Activated CD8-positive, alpha-beta memory T cell treated with anti-CD3 and anti-CD28 coated beads, Interleukin-2, amount 50 U/mL, for 48 hours (primary cell): ENCODE results near the gene BRAT1.
"Not testable (repeated sequence)": the region's sequence is repeated elsewhere in the genome, so short reads cannot be mapped to it uniquely, and the experiment has no call there.

Experiments
- DNase-seq: peaks from one replicate; pipeline ENCODE4 v3.0.0-alpha.2; 2020

BRAT1 gene

GRCh38 chr7:2535872-2536627 is 19.3 kb downstream of the BRAT1 start:
- not testable (repeated sequence) for DNase-seq

- not testable (repeated sequence) for DNase-seq
Measured at GRCh38 chr7:2534214-2534613, 21.1 kb downstream of the BRAT1 start.

GRCh38 chr7:2533566-2533965 is 21.8 kb downstream of the BRAT1 start:
- DNase-seq = not testable (repeated sequence)

DNA sequence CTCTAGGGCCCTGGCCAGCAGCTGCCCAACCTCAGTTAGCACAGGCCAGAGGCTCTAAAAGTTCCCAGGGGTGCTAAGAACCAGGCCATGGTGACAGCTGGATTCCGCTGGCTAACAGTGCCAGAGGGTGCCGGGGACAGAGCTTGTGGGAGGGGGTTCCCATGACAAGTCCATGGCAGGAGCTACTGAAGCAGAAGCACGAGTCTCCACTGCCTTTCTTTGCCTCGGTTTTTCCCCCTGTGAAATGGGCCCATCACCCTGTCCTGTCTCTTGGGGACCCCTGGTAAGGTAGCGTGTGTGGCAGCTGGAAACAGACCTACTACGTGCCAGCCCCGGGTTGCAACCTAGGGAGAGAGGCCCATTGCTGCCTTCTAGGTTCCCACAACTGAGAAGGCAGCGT is 22.5 kb downstream of the BRAT1 start:
- DNase-seq = not testable (repeated sequence)

DNA sequence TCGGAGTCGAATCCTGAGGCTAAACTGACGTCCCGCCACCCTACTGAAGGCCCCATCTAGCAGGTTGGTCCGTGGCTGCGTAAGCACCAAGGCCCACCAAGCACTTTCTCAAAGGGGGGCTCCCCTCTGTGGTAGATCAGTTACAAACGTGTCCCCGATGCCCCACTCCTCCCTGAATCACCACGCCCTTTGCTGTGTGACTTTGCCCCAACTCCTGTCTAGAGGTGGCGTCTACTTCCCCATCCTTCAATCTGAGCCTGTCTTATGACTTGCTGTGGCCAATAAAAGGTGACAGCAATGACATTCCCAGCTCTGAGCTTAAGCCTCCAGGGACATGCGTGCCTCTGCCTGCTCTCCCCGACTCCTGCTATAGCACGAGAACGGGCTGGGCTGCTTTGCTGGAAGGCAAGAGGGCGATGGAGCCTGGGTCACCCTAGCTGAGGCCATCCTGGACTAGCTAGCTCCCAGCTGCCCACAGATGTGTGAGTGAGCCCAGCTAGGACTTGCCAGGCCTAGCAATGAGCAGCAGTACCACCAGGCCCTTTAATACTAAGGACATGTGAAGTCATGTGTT is 23.0 kb downstream of the BRAT1 start:
- DNase-seq = not testable (repeated sequence)

- not testable (repeated sequence) for DNase-seq
Measured at GRCh38 chr7:2531796-2532110, 23.6 kb downstream of the BRAT1 start.

GRCh38 chr7:2530994-2531795 is 24.1 kb downstream of the BRAT1 start:
- DNase-seq = not testable (repeated sequence)

- DNase-seq = peak; percentile 85
Measured at GRCh38 chr7:2530071-2530987, 25.0 kb downstream of the BRAT1 start.

GRCh38 chr7:2529161-2530070 is 25.9 kb downstream of the BRAT1 start:
- DNase-seq = peak; percentile 78

DNA sequence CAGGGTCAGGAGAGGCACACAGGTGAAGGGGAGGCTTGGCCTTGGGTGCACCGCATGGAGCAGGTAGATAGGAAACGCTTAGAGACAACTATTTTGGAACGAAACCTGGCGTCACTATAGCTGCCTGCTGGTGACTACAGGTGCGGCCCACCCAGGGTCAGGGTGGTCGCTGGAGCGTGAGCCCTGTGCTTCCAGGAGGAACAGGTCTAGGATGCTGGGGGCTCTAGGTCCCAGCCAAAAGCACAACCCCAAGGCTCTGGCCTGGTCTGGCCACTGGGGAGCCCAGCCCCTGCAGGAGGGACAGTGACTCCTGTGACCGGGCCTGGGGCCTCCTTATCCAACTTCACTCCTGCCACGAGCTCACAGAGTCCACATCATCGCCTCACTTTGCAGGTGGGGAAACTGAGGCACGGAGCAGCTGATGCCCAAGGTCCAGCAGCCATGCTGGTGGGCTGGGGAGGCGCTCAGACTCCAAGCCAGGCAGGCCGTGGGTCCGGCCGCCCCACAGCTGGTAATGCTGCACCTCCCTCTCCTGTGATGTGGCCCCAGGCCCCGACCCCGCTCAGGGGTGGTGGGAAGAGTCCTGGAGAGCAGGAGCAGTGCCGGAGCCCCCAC is 26.7 kb downstream of the BRAT1 start:
- DNase-seq = no peak

- no peak for DNase-seq
Measured at GRCh38 chr7:2527505-2528467, 27.5 kb downstream of the BRAT1 start.

- DNase-seq = no peak
Measured at GRCh38 chr7:2526659-2527504, 28.4 kb downstream of the BRAT1 start.

DNA sequence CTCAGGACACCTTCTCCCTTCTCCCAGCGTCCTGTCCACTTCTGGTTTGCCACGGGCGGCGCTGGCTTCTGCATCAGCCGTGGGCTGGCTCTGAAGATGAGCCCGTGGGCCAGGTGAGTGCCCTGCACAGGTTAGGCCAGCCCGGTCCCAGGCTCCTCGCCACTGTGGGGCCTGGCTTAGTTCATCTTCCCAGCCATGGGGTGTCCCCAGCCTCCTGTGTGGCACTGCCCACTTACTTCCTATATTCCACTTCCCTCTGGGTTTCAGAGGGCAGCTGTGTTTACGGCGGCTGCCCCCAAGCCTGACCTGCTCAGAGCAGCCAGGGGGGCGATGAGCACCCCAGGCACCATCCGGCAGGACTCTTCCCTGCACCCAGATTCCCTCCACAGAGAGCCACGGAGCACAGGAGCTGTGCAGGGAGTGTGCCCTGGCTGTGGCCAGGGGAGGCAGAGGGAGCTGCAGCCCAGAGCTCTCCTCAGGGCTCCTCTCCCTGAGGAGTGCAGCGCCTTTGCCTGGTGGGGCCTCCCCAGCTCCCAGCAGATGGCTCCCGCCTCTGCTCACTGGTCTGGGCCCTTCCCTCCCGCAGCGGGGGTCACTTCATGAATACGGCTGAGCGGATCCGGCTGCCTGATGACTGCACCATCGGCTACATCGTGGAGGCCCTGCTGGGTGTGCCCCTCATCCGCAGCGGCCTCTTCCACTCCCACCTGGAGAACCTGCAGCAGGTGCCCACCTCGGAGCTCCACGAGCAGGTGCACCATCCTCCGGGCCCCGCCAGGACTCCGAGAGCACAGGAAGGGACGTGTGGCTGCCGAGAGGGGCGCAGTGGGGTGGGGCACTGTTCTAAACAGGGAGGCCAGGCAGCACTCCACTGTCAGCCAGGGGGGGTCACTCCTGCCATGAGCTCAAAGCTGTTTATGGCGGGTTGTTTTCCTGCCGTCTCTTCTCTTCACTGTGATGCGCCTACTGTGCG is 29.4 kb downstream of the BRAT1 start:
- DNase-seq = no peak

DNA sequence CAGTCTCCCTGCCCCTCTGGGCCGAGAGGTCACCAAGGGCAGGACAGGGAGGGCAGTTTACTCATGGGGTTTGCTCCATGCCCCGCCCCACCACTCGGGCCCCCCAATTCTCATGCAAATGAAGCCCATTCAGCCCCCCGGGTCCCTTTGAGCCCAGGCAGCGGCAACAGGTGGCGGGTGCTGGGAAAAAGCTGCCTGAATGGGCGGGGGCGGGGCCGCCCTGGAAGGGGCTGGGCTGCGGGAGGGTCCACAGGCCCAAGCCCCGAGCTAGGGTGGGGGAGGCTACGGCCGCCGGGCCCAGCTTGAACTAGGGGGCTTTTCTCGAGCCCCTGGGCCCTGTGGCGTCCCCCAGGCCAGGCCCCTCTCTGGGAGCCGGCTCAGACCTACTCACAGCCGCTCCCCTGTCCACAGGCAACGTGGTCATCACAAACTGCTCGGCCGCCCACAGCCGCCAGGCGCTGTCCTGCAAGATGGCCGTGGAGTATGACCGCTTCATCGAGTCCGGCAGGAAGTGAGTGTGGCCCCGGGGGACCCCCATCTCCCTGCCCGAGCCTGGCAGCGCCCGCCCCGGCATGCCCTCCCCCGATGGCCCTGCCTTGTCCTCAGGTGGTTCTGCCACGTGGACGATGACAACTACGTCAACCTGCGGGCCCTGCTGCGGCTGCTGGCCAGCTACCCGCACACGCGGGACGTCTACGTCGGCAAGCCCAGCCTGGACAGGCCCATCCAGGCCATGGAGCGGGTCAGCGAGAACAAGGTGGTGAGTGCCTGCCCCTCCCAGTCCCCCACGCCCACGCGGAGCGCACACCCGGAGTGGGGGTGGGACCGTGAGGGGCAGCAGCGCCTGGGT is 30.3 kb downstream of the BRAT1 start:
- DNase-seq = no peak

GRCh38 chr7:2523941-2524807 is 31.1 kb downstream of the BRAT1 start:
- DNase-seq = no peak

GRCh38 chr7:2523461-2523936 is 31.8 kb downstream of the BRAT1 start:
- no peak for DNase-seq
